Peyer's patch (tissue), 4 donors: ENCODE results near the gene ALPK1. TPM values are rescaled to one million over a fixed set of nuclear protein-coding genes. Genes with fewer than 3 reads are reported as not detected.

Source experiments
- DNase-seq, 3 donors: peaks; one replicate each; pipeline ENCODE4 v3.0.0-alpha.2; 2017 to 2019
- H3K27ac ChIP-seq, 4 donors: fragments of 200-600 bp; sonication (generic); one replicate each; pipeline ENCODE4 v1.5.1; 2016 to 2019
- H3K27me3 ChIP-seq, 2 donors: fragments of 200-600 bp; sonication (generic); one replicate each; pipeline ENCODE4 v1.5.1; 2019
- H3K36me3 ChIP-seq, 3 donors: fragments of 200-600 bp; sonication (generic); one replicate each; pipeline ENCODE4 v1.5.1; 2016 to 2019
- H3K4me1 ChIP-seq, 4 donors: fragments of 200-600 bp; sonication (generic); one replicate each; pipeline ENCODE4 v1.5.1; 2016 to 2019
- H3K4me3 ChIP-seq, 4 donors: fragments of 200-600 bp; sonication (generic); 1 replicate in 3 of 4; 2 replicates in 1 of 4; pipeline ENCODE4 v1.5.1; 2016 to 2019; ENCODE audit warnings: mild to moderate bottlenecking in 1 of 4
- H3K9me3 ChIP-seq, 4 donors: fragments of 200-600 bp; sonication (generic); one replicate each; pipeline ENCODE4 v1.5.1; 2016 to 2019; ENCODE audit warnings: mild to moderate bottlenecking in 1 of 4
- CTCF ChIP-seq, 6 experiments: fragments of 450-650 bp in 4 of 6; fragments of 200-600 bp in 2 of 6; sonication (generic) in 1 of 6; IDR thresholded peaks; one replicate each; pipeline ENCODE4 v1.5.1; 2017 to 2019; ENCODE audit warnings: antibody characterized with exemption in 6 of 6, mild to moderate bottlenecking in 3 of 6, moderate library complexity in 1 of 6
- POLR2A ChIP-seq, 2 donors: fragments of 450-650 bp; IDR thresholded peaks; one replicate each; pipeline ENCODE4 v1.5.1; 2017; ENCODE audit warnings: antibody characterized with exemption in 2 of 2, mild to moderate bottlenecking in 2 of 2, moderate library complexity in 2 of 2
- total RNA-seq, 4 donors: library from RNA; depleted of rRNA; stranded (reverse); fragments of >200 nt; gene quantifications; one replicate each; pipeline ENCODE4 v1.1.0, GENCODE V29; 2016

ALPK1 gene
- total RNA-seq, 4 donors from 2014 or later = 32.0 to 37.0 (median 36.2) TPM

- no peak overlapping the region for H3K27ac ChIP-seq
- H3K36me3 ChIP-seq = peaks cover 0 to 8% (median 0%) of the 10 kb centered on the region in 3 donors
- DNase-seq = peak; percentile 53 to 89 (median 86)
- TF ChIP-seq POLR2A (IDR thresholded peaks at IDR 0.05) = no peak
- TF ChIP-seq CTCF (IDR thresholded peaks at IDR 0.05) = peak; percentile 62 to 86 (median 80)
- no peaks in the 10 kb centered on the region for H3K9me3 ChIP-seq
- no peaks in the 10 kb centered on the region for H3K4me1 ChIP-seq
- no peak overlapping the region for H3K4me3 ChIP-seq
- H3K27me3 ChIP-seq = no peaks in the 10 kb centered on the region
These were observed 24.9 kb downstream of the ALPK1 start for GRCh38 chr4:112321776-112322684.

- Histone ChIP-seq H3K4me3 (no peak overlapping the region), H3K9me3 (no peaks in the 10 kb centered on the region), H3K27ac (no peak overlapping the region), H3K36me3 (peaks cover 0 to 8% (median 0%) of the 10 kb centered on the region in 3 donors), H3K27me3 (no peaks in the 10 kb centered on the region), H3K4me1 (no peaks in the 10 kb centered on the region)
- TF ChIP-seq CTCF (IDR thresholded peaks at IDR 0.05) (no peak), POLR2A (IDR thresholded peaks at IDR 0.05) (no peak)
- no peak for DNase-seq
These were observed 25.7 kb downstream of the ALPK1 start for GRCh38 chr4:112322866-112323265.

- H3K9me3 ChIP-seq = no peaks in the 10 kb centered on the region
- DNase-seq = no peak
- no peaks in the 10 kb centered on the region for H3K4me1 ChIP-seq
- no peaks in the 10 kb centered on the region for H3K27me3 ChIP-seq
- peaks cover 0 to 8% (median 0%) of the 10 kb centered on the region in 3 donors for H3K36me3 ChIP-seq
- no peak for TF ChIP-seq CTCF (IDR thresholded peaks at IDR 0.05)
- no peak for TF ChIP-seq POLR2A (IDR thresholded peaks at IDR 0.05)
- no peak overlapping the region for H3K27ac ChIP-seq
- no peak overlapping the region for H3K4me3 ChIP-seq
These were observed 28.4 kb downstream of the ALPK1 start for GRCh38 chr4:112325530-112325929.

- H3K27ac ChIP-seq = no peak overlapping the region
- H3K9me3 ChIP-seq = no peaks in the 10 kb centered on the region
- no peaks in the 10 kb centered on the region for H3K4me1 ChIP-seq
- H3K36me3 ChIP-seq = peaks cover 0 to 8% (median 0%) of the 10 kb centered on the region in 3 donors
- no peaks in the 10 kb centered on the region for H3K27me3 ChIP-seq
- DNase-seq = no peak
- H3K4me3 ChIP-seq = no peak overlapping the region
- TF ChIP-seq POLR2A (IDR thresholded peaks at IDR 0.05) (no peak), CTCF (IDR thresholded peaks at IDR 0.05) (peak in 4 of 6 experiments; percentile 27 to 49 (median 47))
These were observed 31.0 kb downstream of the ALPK1 start for GRCh38 chr4:112327965-112328733.

GRCh38 chr4:112328734-112329130, 31.6 kb downstream of the ALPK1 start:
- no peak overlapping the region for H3K4me3 ChIP-seq

More at GRCh38 chr4:112328734-112329130, 31.6 kb downstream of the ALPK1 start:
- H3K4me1 ChIP-seq = no peaks in the 10 kb centered on the region
- no peak overlapping the region for H3K27ac ChIP-seq
- TF ChIP-seq POLR2A (IDR thresholded peaks at IDR 0.05) (no peak), CTCF (IDR thresholded peaks at IDR 0.05) (no peak)
- peaks cover 0 to 8% (median 0%) of the 10 kb centered on the region in 3 donors for H3K36me3 ChIP-seq
- DNase-seq = no peak
- H3K27me3 ChIP-seq = no peaks in the 10 kb centered on the region
- no peaks in the 10 kb centered on the region for H3K9me3 ChIP-seq
